ENCODE data around the gene CFAP410. TPM values are rescaled to one million over a fixed set of nuclear protein-coding genes. Genes with fewer than 3 reads are reported as not detected.
A peak's percentile ranks its signal among the peaks of the same experiment; 100 is the strongest.

The CFAP410 gene
- total RNA-seq, 1 experiment from 2014 or later: 16.5 TPM

- Mint-ChIP-seq H3K27ac (ENCODE audit: unreplicated experiment) (peak overlapping the region; percentile 25), H3K27me3 (ENCODE audit: insufficient read depth, unreplicated experiment) (no peaks in the 10 kb centered on the region), H3K4me3 (ENCODE audit: unreplicated experiment) (no peak overlapping the region), H3K9me3 (ENCODE audit: unreplicated experiment) (no peaks in the 10 kb centered on the region), H3K4me1 (ENCODE audit: low read depth, unreplicated experiment) (peaks cover 8% of the 10 kb centered on the region), H3K36me3 (ENCODE audit: insufficient read depth, unreplicated experiment) (peaks cover 77% of the 10 kb centered on the region)
- no peak for DNase-seq
- POLR2A ChIA-PET: no interaction called here
- no peak for TF ChIP-seq CTCF (IDR thresholded peaks at IDR 0.05; ENCODE audit: insufficient read depth in 1 of 2, low read depth in 1 of 2, low read length in 1 of 2, severe bottlenecking in 1 of 2, unreplicated experiment in 1 of 2)
- BruUV-seq (replicated peaks): no TSS peak
- intact Hi-C loops (cut with micrococcal nuclease; ENCODE audit: unreplicated experiment): loop anchor here (10.0 kb wide), 1 partner anchor 542 kb away; the partner anchor contains the start of gene PTTG1IP
- Histone ChIP-seq H3K4me1 (no peaks in the 10 kb centered on the region; the same call in 1 of the 2 replicates), H3K27me3 (replicated peaks; ENCODE audit: control insufficient read depth, insufficient read depth, low read length) (no peaks in the 10 kb centered on the region), H3K4me3 (ENCODE audit: low read depth, low read length) (no peak overlapping the region), H3K9me3 (no peaks in the 10 kb centered on the region), H3K36me3 (ENCODE audit: control insufficient read depth, insufficient read depth, low read length) (peaks cover 3% of the 10 kb centered on the region)
- CTCF ChIA-PET: interaction anchor here (0.6 kb wide), 1 partner anchor 315 kb away, joined by 3 read pairs; no protein-coding TSS in a partner anchor
Measured at GRCh38 chr21:44332965-44333364, 6.2 kb downstream of the CFAP410 start.

GRCh38 chr21:44332383-44332782 is 6.8 kb downstream of the CFAP410 start:
- peaks cover 3% of the 10 kb centered on the region for H3K36me3 ChIP-seq (ENCODE audit: control insufficient read depth, insufficient read depth, low read length)
- no peak overlapping the region for H3K4me3 Mint-ChIP-seq (ENCODE audit: unreplicated experiment)
- H3K9me3 Mint-ChIP-seq (ENCODE audit: unreplicated experiment): no peaks in the 10 kb centered on the region
- no peak overlapping the region for H3K4me3 ChIP-seq (ENCODE audit: low read depth, low read length)
- H3K9me3 ChIP-seq: no peaks in the 10 kb centered on the region
- intact Hi-C loops (cut with micrococcal nuclease; ENCODE audit: unreplicated experiment): loop anchor here (10.0 kb wide), 1 partner anchor 542 kb away; the partner anchor contains the start of gene PTTG1IP
- CTCF ChIA-PET: no interaction called here
- no peak for TF ChIP-seq CTCF (IDR thresholded peaks at IDR 0.05; ENCODE audit: insufficient read depth in 1 of 2, low read depth in 1 of 2, low read length in 1 of 2, severe bottlenecking in 1 of 2, unreplicated experiment in 1 of 2)
- H3K27me3 Mint-ChIP-seq (ENCODE audit: insufficient read depth, unreplicated experiment): no peaks in the 10 kb centered on the region
- peaks cover 76% of the 10 kb centered on the region for H3K36me3 Mint-ChIP-seq (ENCODE audit: insufficient read depth, unreplicated experiment)
- no peaks in the 10 kb centered on the region for H3K4me1 ChIP-seq
- H3K4me1 Mint-ChIP-seq (ENCODE audit: low read depth, unreplicated experiment): peaks cover 2% of the 10 kb centered on the region
- DNase-seq: no peak
- H3K27me3 ChIP-seq (replicated peaks; ENCODE audit: control insufficient read depth, insufficient read depth, low read length): no peaks in the 10 kb centered on the region
- POLR2A ChIA-PET: no interaction called here
- H3K27ac Mint-ChIP-seq (ENCODE audit: unreplicated experiment): peak overlapping the region; percentile 25
- BruUV-seq (replicated peaks): no TSS peak

GRCh38 chr21:44331650-44332307 is 7.4 kb downstream of the CFAP410 start:
- DNase-seq: no peak
- intact Hi-C loops (cut with micrococcal nuclease; ENCODE audit: unreplicated experiment): loop anchor here (10.0 kb wide), 1 partner anchor 543 kb away; the partner anchor contains the start of gene PTTG1IP
- H3K4me3 Mint-ChIP-seq (ENCODE audit: unreplicated experiment): no peak overlapping the region
- H3K9me3 ChIP-seq: no peaks in the 10 kb centered on the region
- H3K4me1 Mint-ChIP-seq (ENCODE audit: low read depth, unreplicated experiment): no peaks in the 10 kb centered on the region
- H3K36me3 Mint-ChIP-seq (ENCODE audit: insufficient read depth, unreplicated experiment): peaks cover 72% of the 10 kb centered on the region
- POLR2A ChIA-PET: no interaction called here
- peaks cover 3% of the 10 kb centered on the region for H3K36me3 ChIP-seq (ENCODE audit: control insufficient read depth, insufficient read depth, low read length)
- no peaks in the 10 kb centered on the region for H3K9me3 Mint-ChIP-seq (ENCODE audit: unreplicated experiment)
- H3K27me3 ChIP-seq (replicated peaks; ENCODE audit: control insufficient read depth, insufficient read depth, low read length): no peaks in the 10 kb centered on the region
- CTCF ChIA-PET: no interaction called here
- TF ChIP-seq CTCF (IDR thresholded peaks at IDR 0.05; ENCODE audit: insufficient read depth in 1 of 2, low read depth in 1 of 2, low read length in 1 of 2, severe bottlenecking in 1 of 2, unreplicated experiment in 1 of 2): no peak
- H3K27me3 Mint-ChIP-seq (ENCODE audit: insufficient read depth, unreplicated experiment): no peaks in the 10 kb centered on the region
- peak overlapping the region; percentile 81 for H3K27ac Mint-ChIP-seq (ENCODE audit: unreplicated experiment)
- H3K4me3 ChIP-seq (ENCODE audit: low read depth, low read length): no peak overlapping the region
- no peaks in the 10 kb centered on the region for H3K4me1 ChIP-seq
- BruUV-seq (replicated peaks): no TSS peak

All from Caco-2 (cell line).